Activated T-cell treated with anti-CD3 and anti-CD28 coated beads for 1 hour (primary cell): ENCODE results near the gene IDH2.
"Not testable (repeated sequence)": the region's sequence is repeated elsewhere in the genome, so short reads cannot be mapped to it uniquely, and the experiment has no call there.

Experiments
- DNase-seq: peaks from one replicate; pipeline ENCODE4 v3.0.0-alpha.2; 2020; ENCODE audit warnings: low read depth

Gene IDH2

GRCh38 chr15:90114451-90114901, 12.2 kb upstream of the IDH2 start:
- no peak for DNase-seq

- DNase-seq = no peak
These were observed 10.9 kb upstream of the IDH2 start for GRCh38 chr15:90113166-90113565.

GRCh38 chr15:90109163-90109751, 7.0 kb upstream of the IDH2 start:
- DNase-seq = not testable (repeated sequence)

GRCh38 chr15:90108038-90108437, 5.8 kb upstream of the IDH2 start:
- not testable (repeated sequence) for DNase-seq

GRCh38 chr15:90106522-90107117, 4.4 kb upstream of the IDH2 start:
- DNase-seq = no peak

- no peak for DNase-seq
These were observed 3.3 kb upstream of the IDH2 start for GRCh38 chr15:90105521-90105920.

- no peak for DNase-seq
These were observed 2.3 kb upstream of the IDH2 start for GRCh38 chr15:90104551-90104950.

GRCh38 chr15:90103701-90104329, 1.5 kb upstream of the IDH2 start:
- DNase-seq = no peak

- no peak for DNase-seq
These were observed 919 bp downstream of the IDH2 start for GRCh38 chr15:90101130-90101968.

- DNase-seq = no peak
These were observed 2.1 kb downstream of the IDH2 start for GRCh38 chr15:90099868-90100831.

- DNase-seq = no peak
These were observed 3.0 kb downstream of the IDH2 start for GRCh38 chr15:90099072-90099867.

- DNase-seq = peak; percentile 34
These were observed 4.8 kb downstream of the IDH2 start for GRCh38 chr15:90097475-90097874.

GRCh38 chr15:90095521-90095959, 6.7 kb downstream of the IDH2 start:
- no peak for DNase-seq

- DNase-seq = no peak
These were observed 10.9 kb downstream of the IDH2 start for GRCh38 chr15:90091156-90091931.

- no peak for DNase-seq
These were observed 11.9 kb downstream of the IDH2 start for GRCh38 chr15:90090226-90090848.

GRCh38 chr15:90087454-90088154, 14.7 kb downstream of the IDH2 start:
- no peak for DNase-seq

- no peak for DNase-seq
These were observed 15.4 kb downstream of the IDH2 start for GRCh38 chr15:90086868-90087268.

- no peak for DNase-seq
These were observed 16.7 kb downstream of the IDH2 start for GRCh38 chr15:90085565-90085964.
